HK-2 (cell line): ENCODE measurements around the gene OPCML.

Experiments used
- DNase-seq: peaks from one replicate; pipeline ENCODE4 v3.0.0-alpha.2; 2018; ENCODE audit not compliant: unreplicated experiment

Gene OPCML

DNA sequence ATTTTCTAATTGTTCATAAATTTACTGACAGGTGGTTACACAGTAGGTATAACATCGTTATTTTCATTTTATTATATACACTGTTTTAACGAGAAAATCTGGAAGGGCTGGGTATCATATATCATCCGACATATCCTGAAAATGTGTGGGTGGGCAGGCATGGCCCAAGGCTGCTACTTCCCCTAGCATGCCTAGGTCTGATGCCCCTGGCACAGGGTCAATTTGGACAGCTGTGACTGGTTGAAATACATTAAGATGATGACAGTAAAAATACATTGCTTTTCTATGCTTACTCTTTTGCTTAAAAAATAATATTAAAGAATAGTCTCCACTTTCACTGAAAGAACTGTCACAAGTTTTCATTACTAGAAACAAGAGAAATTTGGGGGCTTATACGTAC is 908.8 kb downstream of the OPCML start:
- no peak for DNase-seq

DNA sequence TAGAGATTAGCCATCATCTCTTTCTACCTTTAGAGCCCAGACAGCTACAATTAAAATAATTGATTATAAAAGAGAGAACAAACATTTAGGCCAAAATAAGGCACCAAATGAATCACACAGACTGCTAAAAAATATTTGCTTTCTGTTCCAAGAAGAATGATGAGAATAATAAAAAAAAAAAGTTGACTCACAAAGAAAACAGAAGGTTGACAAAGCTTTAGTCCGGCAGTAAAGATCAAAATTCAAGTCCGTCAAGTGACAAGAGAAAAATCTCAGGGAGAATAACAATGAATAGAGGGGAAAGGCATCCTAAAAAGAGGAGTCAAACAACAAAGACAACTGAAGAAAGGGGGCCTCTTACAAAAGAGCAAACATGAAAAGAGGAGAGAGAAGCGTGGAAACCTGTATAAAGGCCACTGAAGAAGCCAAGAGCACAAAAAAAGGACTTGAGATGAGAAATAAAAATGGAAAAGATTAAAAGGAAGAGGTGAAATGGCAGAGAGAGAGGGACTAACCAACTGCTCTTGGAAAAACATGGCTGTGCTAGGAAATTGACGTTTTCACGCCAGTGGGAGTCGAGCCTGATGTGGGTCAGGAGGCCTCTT is 910.2 kb downstream of the OPCML start:
- DNase-seq, result no peak

DNA sequence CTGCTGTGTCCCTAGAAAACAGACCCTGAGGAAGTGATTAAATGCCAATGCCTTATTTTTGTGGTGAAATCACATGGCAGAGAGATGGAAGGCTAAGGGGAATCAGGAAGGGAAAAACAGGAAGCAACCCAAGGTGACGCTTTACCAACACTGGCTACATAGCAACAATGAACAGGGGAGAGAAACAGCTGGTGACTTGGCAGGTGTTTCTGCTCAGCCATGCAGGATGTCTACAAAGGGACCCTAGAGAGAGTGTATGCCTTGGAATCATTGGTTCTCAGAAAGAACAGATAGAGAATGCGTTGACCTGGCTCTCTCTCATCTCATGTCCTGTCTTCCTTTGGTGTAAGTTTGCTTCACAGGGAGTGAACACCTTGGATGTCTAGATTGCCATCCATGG is 911.9 kb downstream of the OPCML start:
- DNase-seq, result no peak

DNA sequence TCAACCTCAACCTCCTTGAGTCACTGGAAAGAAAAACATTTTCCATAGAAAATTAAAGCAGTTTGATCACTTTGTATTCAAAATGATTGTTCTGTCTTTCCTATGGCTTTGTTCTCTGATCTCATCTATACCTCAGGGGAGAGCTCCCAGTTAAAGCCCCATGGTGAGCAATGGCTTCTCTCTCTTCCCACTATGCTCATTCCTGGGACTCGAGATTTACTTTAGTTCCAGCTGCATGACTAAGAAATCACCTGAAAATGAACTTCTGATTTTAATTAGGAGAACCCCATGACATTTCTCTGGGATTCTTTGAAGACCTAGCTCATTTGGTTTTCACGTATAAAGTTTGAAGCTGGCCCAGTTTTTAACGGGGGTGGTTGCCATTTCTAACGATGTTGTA is 921.5 kb downstream of the OPCML start:
- no peak for DNase-seq

DNA sequence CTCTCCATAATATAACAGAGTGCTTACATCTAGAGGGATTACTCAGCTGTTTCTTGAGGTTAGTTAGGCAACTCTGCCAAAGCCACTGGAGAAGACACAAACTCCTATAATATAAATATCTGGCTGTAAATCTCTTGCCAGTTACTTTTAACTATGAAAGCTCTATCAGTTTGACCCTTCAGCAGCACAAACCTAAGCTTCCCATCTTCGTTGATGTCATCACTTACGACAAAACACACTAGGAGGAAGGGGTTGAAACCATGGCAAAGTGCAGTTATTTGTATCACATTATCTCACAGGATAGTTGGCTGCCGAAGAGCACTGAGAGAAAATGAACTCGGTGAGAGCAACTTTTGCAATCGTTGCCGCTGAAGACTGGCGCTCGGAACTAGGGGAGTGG is 922.1 kb downstream of the OPCML start:
- DNase-seq, result no peak

DNA sequence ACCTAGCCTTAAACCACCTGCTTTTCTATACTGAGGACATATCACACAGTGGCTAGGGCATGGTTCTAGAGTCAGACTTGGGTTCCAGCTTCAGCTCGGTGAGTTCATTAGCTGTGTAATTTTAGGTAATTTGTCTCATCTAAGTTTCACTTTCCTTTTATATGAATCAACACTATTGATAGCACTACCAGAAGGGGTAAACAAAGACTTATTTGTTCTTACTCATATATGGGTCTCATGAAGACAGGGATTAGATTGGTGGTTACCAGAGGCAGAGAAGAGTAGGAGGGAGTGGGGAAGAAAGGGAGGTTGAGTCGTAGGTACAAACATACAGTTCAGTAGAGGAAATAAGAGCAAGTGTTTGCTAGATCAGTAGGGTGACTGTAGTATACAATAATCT is 924.7 kb downstream of the OPCML start:
- no peak for DNase-seq

DNA sequence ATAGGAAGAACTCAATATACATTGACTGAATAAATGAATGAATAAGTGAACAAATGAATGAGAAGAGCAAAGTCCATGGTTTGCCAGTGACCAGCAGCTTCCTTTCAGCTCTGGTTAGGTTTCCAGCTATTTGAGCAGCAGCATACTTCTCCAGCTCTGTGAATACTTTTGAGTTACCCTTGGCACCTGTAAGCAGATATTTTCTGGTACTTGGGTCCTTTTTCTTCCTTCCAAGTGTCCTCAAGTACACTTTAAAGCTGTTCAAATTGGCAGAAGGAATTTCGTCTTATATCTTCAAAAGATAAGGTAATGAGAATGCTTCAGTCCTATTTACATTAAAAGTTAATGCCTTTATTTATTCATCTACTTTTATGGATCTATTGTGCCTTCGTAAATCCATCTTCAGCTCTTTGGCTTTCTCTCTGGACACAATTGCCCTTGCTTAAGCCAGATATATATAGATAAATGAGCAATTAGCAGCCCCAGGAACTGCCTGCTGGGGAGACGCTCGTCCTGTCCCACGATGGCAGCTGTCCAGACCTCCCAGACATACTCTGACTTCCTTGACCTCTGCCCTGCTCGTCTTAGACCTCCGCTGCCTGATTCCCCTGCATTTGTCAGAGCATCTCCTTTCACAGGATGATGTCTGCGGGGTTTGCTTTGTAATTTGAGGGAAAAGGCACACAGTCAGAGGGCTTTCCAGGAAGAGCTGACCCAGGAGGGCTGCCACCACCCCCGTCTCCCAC is 926.3 kb downstream of the OPCML start:
- no peak for DNase-seq

DNA sequence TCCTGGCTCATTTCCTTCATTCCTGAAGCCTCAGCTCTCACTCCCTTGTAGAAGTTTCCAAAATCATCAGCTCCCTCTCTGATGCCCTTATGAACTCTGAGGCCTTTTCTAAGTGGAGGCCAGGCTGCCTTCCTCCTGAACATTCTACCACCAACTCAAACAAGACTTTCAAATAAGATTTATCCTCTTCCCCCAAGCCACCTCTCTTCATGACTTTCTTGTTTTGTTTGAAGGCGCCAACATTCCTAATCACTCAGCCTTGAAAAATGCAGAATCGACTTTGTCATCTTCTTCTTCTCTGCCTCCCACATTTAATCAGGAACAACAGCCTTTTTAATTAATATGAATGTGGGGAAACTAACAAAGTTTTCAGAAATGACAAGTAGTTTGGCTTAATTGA is 927.9 kb downstream of the OPCML start:
- no peak for DNase-seq

DNA sequence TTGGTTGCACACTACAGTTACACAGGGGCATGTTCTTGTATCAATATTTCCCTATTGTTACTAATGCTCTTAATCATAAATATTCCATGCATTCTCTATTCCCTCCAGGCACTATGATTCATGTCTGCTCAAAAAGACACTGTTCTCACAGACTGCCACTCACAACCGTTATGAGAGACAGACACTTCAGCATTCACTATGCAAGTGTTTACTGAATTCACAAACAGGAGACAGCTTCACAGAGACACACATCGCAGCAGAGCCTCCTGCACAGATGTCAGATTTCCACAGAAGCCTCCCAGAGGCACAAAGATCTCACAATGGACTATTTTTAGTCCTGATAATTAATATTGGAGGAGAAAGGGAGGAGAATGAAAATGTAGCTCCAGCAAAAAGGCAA is 930.4 kb downstream of the OPCML start:
- DNase-seq, result no peak

DNA sequence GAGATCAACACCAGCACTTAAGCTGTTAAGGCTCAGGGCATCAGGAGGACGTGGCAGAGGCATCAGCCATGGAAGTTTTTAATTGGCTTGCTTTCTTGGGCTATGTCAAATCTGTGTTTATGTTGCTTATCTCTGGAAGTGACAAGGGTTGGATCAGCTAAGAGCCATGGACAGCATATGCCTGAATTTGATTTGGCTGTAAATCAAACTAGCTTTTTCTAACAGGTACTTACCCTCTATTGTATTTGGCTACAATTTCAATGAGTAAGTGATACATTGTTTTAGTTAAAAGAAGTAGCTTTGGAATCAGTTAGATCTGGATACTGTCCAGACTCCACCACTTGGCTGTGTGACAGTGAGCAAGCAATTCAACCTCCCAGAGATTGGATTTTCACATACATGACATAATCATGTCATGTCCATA is 936.6 kb downstream of the OPCML start:
- DNase-seq, result no peak

DNA sequence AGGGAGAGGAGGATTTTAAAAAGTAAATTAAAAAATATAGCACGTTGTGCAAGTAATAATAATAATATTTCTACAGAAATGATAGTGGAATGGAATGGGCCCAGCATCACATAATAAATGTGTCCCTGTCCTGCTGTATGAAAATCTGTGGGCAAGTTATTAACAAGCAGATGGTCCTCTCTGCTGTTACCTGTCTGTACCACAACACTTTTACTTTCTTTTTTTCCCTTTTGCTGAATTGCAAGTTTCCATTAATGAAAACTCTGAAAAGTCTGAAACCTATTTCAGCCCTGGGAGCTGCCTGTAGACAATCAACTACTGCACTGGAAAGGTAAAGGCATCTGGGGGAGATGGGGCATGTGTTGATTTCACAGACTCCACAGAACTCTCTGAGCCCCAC is 937.1 kb downstream of the OPCML start:
- no peak for DNase-seq

DNA sequence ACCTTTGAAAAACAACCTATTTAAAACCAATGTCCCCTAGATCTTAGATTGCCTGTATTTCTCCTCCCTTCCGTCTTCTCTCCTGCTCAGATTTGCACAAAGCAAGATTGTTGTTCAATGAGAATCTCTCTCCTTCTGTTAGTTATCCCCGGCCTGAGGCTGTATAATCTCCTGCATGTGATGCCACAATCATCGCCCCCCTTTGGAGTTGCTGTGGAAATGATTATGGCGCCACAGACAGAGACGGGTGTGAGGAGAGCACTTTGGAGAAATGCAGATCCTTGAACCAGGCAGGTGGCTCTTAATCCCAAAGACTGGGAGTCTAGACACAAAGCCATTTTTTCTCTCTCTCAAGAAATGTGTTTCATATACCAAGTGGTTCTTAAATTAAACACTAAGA is 941.3 kb downstream of the OPCML start:
- no peak for DNase-seq

DNA sequence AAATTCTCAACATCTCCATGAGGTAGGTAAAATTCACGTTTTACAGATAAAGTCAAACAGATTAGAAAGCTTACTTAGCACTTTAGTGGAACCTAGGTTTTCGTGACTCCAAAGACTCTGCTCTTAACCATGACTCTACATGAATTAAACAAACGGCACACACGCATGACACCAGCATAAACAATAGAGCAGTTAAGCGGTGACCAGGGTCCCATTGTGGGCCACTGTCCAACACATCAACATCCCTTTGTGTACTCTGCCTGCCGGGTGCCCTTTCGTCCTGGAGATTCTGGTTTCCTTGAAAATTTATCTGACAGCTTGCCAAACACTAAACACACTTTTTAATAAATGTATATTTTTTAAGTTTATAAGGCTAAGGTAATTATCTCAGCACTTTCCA is 941.7 kb downstream of the OPCML start:
- DNase-seq, result no peak

DNA sequence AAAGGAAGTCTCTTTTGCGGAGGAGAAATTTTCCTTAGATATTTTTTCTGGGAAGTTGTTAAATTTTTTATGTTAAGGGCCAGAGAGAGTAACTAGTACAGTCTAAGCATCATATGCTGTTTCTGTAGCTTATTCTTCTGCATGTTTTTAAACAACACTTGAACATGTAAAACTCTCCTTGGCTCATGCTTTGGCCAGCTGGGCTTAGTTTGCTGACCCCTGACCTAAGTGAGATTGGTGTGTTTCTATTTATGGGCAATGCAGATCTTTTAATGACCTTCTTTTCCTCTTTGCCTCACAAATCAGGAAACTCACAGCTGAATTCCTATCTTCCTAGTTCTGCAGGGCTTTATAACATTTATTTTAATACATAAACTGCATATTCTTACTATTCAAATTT is 942.5 kb downstream of the OPCML start:
- no peak for DNase-seq

DNA sequence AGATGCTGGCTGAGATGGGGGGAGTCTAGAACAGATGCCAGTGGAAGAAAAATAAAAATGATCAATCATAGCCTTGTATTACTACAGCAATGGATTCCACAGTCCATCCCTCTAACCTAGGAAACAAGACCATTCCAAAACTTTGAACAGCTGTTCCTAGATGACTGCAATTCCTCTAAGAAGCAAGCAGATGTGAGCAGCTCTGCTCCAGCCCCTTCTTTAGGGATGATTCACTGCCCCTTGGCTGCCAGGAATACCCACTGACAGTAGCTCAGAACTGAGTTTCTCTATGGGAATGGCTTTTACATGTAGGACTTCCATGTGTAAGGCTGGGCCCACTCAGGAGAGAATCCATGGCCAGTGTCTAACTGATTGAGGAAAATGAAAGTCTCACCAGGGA is 943.9 kb downstream of the OPCML start:
- no peak for DNase-seq

DNA sequence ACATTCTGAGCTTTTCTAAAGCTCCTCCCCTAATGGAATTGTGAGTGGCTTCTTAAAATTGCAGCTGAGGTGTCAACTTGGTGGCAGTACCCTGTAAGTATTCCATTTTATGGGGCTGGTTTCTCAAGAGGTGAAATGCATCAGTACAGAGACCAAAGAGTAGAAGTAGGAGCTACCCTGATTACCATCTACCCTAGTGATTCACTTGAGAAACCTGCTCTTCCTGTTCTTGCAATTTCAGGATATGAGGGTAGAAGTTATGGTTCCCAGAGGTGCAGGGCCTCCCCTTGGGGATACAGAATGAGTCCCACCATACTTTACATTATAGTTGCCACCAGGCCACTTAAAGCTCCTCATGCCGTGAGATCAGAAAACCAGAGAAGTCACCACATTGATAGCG is 944.6 kb downstream of the OPCML start:
- no peak for DNase-seq

DNA sequence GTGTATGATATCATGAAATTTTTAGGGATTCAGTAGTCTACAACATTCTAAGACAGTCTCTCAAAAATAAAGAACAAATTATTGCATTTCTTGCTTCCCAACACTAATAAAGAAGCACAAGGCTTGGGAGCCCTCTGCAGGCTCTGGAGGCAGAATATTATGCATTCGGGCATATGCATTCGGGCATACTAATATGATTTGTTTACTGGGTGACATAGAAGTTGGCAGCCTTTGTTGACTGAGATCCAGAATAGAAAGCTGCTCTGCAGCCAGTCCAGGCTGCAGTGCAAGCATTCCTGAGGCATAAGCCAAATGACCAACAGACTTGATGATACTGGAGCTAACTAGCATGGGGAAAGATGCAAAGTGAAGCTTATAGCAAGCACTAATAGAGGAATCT is 945.5 kb downstream of the OPCML start:
- DNase-seq, result no peak

DNA sequence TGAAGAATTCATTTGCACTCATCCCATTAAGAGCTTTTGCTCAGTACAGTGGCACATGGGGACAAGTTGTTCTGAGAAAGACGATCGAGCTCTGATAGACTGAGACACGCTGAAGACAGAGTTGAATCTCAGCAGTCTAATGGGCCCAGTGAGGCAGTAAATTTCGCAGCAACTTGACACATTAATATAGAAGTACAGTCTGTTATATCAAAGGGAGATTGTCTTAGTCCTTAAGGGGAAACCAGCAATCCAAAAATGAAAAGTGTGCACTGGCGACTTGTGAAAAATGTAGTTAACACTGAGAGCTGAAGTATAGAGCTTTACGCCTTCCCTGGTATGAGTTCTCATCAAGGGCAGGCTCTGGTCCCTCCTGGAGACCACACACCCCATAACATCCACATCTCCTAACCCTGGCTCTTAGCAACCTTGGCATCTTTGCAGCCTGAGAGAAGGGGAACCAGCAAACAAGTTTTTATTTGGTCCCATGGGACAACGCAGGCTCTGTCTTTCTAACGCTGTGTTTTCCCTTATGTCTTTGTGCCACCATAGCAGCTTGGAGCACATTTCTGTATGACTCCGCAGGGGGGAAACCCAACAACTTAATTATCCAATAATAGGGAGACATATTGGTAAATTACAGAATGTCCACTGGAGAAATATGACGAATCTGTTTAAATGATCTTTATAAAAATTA is 952.5 kb downstream of the OPCML start:
- DNase-seq, result no peak

DNA sequence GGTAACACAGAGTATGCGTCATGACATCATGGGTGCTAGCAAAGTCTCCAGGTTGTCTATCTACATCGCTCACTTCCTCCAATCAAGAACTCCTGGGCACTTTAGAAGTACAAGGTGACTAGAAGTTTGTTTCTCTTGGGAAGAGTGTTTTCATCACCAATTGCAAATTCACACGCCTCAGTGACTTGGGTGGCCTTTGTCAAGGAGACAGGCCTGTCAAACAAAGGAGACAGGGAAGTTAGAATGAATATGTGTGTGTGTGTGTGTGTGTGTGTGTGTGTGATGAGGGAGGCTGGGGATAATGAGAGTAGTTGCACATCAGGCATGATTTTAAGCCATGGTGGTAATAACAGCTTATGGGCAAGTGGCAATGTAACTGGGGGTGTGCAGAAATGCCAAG is 953.2 kb downstream of the OPCML start:
- no peak for DNase-seq

DNA sequence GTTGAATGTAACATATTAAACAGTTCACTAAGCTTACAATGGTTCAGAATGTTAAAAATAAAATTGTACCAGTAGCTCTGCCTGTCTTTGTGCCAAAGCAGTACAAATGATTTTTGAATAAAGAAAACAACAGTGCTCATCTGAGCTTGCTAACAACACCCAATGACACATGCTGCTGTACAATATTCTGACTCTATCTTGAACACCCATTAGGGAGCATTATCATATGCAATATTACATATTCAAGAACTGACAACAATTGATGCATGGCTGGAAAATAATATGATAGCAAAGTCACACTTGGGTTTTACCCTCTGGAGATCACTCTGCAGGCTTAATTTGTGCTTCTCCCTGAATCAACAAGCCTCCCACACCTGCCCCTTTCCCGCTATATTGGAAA is 953.7 kb downstream of the OPCML start:
- no peak for DNase-seq

DNA sequence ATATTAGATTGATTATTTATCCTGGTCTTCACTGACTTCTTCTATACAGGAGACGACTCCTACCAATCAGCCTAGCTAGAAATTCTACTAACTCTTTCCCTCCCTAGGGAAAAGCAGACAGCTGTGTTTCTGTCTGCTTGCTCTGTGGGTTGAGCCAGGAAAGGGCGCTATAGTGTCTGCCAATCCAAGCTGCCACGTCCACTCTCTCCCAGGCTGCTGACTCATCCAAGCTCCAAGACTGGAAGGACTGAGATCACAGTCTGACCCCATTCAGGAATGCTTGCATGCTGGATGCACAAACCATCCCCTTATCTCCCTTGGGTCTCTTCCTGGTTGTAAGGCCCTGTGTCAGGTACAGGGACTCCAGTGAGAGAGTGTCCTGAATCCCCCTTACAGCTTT is 955.6 kb downstream of the OPCML start:
- peak; percentile 28 for DNase-seq

DNA sequence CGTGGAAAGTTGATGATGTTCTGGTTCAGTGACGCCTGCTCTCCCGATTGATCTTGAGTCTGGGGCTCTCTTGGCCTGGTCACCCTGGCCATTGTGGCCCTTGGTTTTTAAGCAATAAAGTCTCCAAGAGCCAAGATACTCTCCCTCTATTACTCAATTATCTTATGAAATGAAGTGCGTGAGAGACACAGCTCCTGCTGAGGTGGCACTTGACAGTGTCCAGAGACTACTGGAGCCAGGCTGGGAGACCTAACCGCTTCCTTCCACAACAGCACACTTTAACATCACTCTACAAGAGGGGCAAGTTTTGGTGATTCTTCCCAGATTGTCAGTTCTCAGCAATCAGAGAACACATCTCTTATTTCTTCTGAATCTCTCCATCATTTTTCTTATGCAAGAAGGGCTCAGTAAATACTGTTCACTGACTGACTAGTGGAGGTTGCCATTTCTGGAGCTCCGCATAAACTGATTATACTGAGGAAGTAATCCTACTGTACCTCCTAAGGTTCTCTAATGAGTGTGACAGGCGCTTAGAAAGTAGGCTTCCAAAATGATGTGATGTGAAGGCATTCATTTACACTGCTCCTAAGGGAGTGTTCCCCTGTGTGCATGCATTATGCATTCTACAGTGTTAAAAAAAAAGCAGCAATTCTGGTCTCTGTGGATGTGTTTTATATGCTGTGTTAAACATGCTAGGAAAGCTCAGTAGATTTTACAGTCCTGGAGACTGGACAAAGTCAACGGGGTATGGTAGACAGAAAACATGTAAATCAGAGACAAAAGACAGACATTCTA is 968.0 kb downstream of the OPCML start:
- no peak for DNase-seq

DNA sequence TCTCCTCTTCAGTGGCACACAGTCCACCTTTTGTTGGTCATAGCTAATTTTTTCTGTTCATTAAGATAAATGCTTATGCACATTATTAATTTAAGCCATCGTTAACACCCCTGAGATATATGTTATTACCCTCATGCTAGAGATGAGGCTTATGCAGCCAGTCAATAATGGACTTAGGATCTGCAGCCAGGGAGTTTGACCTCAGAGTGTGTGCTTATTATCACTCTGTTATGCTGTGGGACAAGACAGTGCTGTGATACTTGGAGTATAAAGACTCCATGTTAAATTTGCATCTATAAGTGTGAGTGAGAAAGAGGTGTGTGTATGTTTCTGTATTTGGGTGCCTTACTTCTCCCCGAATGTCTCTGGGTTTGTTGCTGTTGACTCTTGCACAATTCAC is 969.3 kb downstream of the OPCML start:
- DNase-seq, result no peak
